K562 treated with DMSO at 1 percent for 24 hours (cell line): ENCODE measurements around the gene LRRC52. TPM values are rescaled to one million over a fixed set of nuclear protein-coding genes. Genes with fewer than 3 reads are reported as not detected.

ENCODE experiments used
- total RNA-seq: library from RNA; unstranded; fragments of 300-600 nt; gene quantifications from 2 replicates; pipeline ENCODE4 v1.2.3, GENCODE V29; 2022; ENCODE audit warnings: low read depth; ENCODE audit not compliant: insufficient read depth

The LRRC52 gene, protein sequence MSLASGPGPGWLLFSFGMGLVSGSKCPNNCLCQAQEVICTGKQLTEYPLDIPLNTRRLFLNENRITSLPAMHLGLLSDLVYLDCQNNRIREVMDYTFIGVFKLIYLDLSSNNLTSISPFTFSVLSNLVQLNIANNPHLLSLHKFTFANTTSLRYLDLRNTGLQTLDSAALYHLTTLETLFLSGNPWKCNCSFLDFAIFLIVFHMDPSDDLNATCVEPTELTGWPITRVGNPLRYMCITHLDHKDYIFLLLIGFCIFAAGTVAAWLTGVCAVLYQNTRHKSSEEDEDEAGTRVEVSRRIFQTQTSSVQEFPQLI
- total RNA-seq = not detected in 2 replicates

DNA sequence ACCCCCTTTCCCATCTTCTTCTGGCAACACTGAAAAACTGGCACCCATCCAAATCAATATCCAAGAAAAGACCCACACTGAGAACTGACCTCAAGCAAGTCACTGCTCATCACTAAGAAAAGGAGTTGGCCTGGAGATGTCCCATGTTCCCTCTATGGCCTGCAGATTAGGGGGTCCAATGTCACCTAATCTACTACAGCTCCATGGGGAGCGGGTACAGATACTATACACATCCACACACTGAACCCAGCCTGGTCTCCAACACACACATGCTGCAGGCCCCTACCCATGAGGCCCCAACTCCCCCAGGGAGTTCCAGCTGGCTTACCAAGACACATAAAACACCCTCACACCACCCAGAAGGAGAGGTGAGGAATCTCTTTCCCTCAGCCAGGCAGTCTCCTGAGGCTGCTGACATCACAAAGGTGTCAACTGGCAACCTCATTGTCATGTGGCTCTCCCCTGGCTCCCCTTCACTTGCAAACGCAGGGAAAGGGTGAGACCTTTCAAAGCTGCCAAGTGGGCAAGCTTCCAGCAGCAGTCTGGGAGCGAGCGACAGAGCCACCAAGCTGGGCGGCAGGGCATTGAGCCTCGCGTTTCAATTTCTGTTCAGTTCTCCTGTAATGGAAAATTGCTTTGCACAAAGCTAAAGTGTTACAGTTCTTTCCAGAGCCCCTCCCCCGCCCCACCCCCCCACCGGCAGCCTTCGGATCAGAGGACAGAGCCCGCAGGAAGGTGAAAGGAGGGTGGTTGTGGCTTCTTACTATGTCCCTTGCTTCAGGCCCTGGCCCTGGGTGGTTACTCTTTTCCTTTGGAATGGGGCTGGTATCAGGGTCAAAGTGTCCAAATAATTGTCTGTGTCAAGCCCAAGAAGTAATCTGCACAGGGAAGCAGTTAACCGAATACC lies at the start of gene LRRC52:
TSS of gene LRRC52 (plus strand) at position 469 of the 907 bp plus-strand sequence. CDS start at position 766, 297 bp downstream.

Other genes with a start within 250 kb of the LRRC52 start
- gene LMX1A, start 187.3 kb upstream of the LRRC52 start, total RNA-seq = not detected in 2 replicates
- not detected in 2 replicates for gene RXRG, start 98.9 kb upstream of the LRRC52 start, total RNA-seq
- gene MGST3, start 87.2 kb downstream of the LRRC52 start, total RNA-seq = 98.1 and 121 TPM in 2 replicates
- 36.3 and 48.8 TPM in 2 replicates for gene ALDH9A1, start 154.6 kb downstream of the LRRC52 start, total RNA-seq
- 78.7 and 96.0 TPM in 2 replicates for gene TMCO1, start 224.9 kb downstream of the LRRC52 start, total RNA-seq